C4-2B (cell line): ENCODE results near the gene ITGAV.

ENCODE experiments used
- H3K27ac ChIP-seq: fragments of 450-650 bp; 2 replicates; pipeline ENCODE4 v1.5.1; 2017
- CTCF ChIP-seq: fragments of 450-650 bp; conservative IDR thresholded peaks from 2 replicates; pipeline ENCODE4 v1.5.1; 2017; ENCODE audit warnings: mild to moderate bottlenecking
- ZFX ChIP-seq: fragments of 450-650 bp; IDR thresholded peaks from 2 replicates; pipeline ENCODE4 v1.6.1; 2017

ITGAV gene

GRCh38 chr2:186603286-186603685, 13.4 kb downstream of the ITGAV start:
- H3K27ac ChIP-seq = no peak overlapping the region
- TF ChIP-seq ZFX (no peak), CTCF (no peak)

- TF ChIP-seq CTCF = no peak
- TF ChIP-seq ZFX = no peak
Measured at GRCh38 chr2:186605041-186605440, 15.2 kb downstream of the ITGAV start.

GRCh38 chr2:186607660-186608324, 17.9 kb downstream of the ITGAV start:
- TF ChIP-seq ZFX (no peak), CTCF (no peak)
- H3K27ac ChIP-seq = no peak overlapping the region

More at GRCh38 chr2:186605041-186605440, 15.2 kb downstream of the ITGAV start:
- H3K27ac ChIP-seq = no peak overlapping the region

GRCh38 chr2:186610785-186611184, 20.9 kb downstream of the ITGAV start:
- TF ChIP-seq CTCF = no peak
- TF ChIP-seq ZFX = no peak
- H3K27ac ChIP-seq = no peak overlapping the region

- no peak overlapping the region for H3K27ac ChIP-seq
- TF ChIP-seq ZFX (no peak), CTCF (no peak)
Measured at GRCh38 chr2:186611526-186611925, 21.7 kb downstream of the ITGAV start.

- H3K27ac ChIP-seq = no peak overlapping the region
- no peak for TF ChIP-seq ZFX
- TF ChIP-seq CTCF = no peak
Measured at GRCh38 chr2:186612026-186612425, 22.2 kb downstream of the ITGAV start.

GRCh38 chr2:186612555-186613440, 22.9 kb downstream of the ITGAV start:
- no peak overlapping the region for H3K27ac ChIP-seq
- TF ChIP-seq CTCF = no peak
- TF ChIP-seq ZFX = no peak
